K562 (cell line): ENCODE data around the gene EXOC7. TPM values are rescaled to one million over a fixed set of nuclear protein-coding genes. Genes with fewer than 3 reads are reported as not detected.
A peak's percentile ranks its signal among the peaks of the same experiment; 100 is the strongest.

Experiments
- ATAC-seq: fragments of 200-7000 bp; cut with Tn5 transposase; 3 replicates; pipeline ENCODE4 v1.9.1; 2020; ENCODE audit warnings: moderate library complexity
- BruUV-seq: library from RNA; stranded (reverse); fragments of 400-500 nt; replicated peaks from 2 replicates; lab custom pipeline; 2021; lab: Mats Ljungman, UMichigan
- CTCF ChIA-PET: fragments of 300-600 bp; formaldehyde crosslinking; extraction: SDS; loops from one replicate; lab custom pipeline; 2021; ENCODE audit warnings: low intra/inter-chr PET ratio; lab: Yijun Ruan, JAX
- POLR2A ChIA-PET: fragments of 300-600, 350-650 bp; sonication (Branson Sonifier 250); formaldehyde crosslinking; extraction: SDS; loops from one replicate; lab custom pipeline; 2021; ENCODE audit warnings: antibody characterized with exemption, inconsistent platforms; lab: Yijun Ruan, JAX
- DNase-seq, 4 experiments: peaks; one replicate each; pipeline versions ENCODE4 v3.0.0 to v3.0.0-alpha.2; 2011 to 2018; ENCODE audit warnings: low spot score in 3 of 4, mixed read lengths in 3 of 4; ENCODE audit errors: extremely low read depth in 1 of 4
- FAIRE-seq: peaks from 2 replicates; lab custom pipeline; 2011; peaks lifted over from hg19 to GRCh38; lab: Jason Lieb, UNC
- H2AFZ ChIP-seq: 2 replicates; pipeline ENCODE4 v1.6.0; 2011; ENCODE audit warnings: low read depth, low read length, control low read depth, inconsistent platforms
- H3K27ac ChIP-seq: fragments of 200-600 bp; 3 replicates; pipeline ENCODE4 v1.8.0; 2011; ENCODE audit warnings: low read depth, mild to moderate bottlenecking, control low read depth, inconsistent platforms, low read length, moderate library complexity, mixed read lengths; ENCODE audit errors: extremely low read depth
- H3K27me3 ChIP-seq, 2 experiments: fragments of 300-600 bp in 1 of 2; 2 replicates in 1 of 2; 3 replicates in 1 of 2; pipeline versions ENCODE4 v1.6.0 to v1.8.0; 2011; ENCODE audit warnings: inconsistent platforms in 2 of 2, low read length in 2 of 2, mild to moderate bottlenecking in 1 of 2, mixed read lengths in 1 of 2, moderate library complexity in 1 of 2; ENCODE audit not compliant: control insufficient read depth in 2 of 2, insufficient read depth in 2 of 2
- H3K36me3 ChIP-seq: fragments of 300-600 bp; 3 replicates; pipeline ENCODE4 v1.8.0; 2011; ENCODE audit warnings: mild to moderate bottlenecking, low read length, inconsistent platforms; ENCODE audit not compliant: control insufficient read depth, insufficient read depth
- H3K4me1 ChIP-seq, 2 experiments: fragments of 200-600 bp in 1 of 2; replicated peaks in 1 of 2; 2 replicates in 1 of 2; 3 replicates in 1 of 2; pipeline versions ENCODE4 v1.5.1 to v1.8.0; 2011; ENCODE audit warnings: inconsistent platforms in 2 of 2, low read length in 2 of 2, mild to moderate bottlenecking in 1 of 2, mixed read lengths in 1 of 2, moderate library complexity in 1 of 2; ENCODE audit not compliant: control insufficient read depth in 2 of 2, insufficient read depth in 2 of 2
- H3K4me2 ChIP-seq: 2 replicates; pipeline ENCODE4 v1.6.1; 2011; ENCODE audit warnings: low read length, control low read depth, inconsistent platforms, mixed read lengths; ENCODE audit not compliant: insufficient read depth
- H3K4me3 ChIP-seq: fragments of 200-600 bp; sonication (generic), shearing (Covaris generic); 2 replicates; pipeline ENCODE4 v1.5.1; 2016; ENCODE audit warnings: control low read depth, inconsistent platforms
- H3K79me2 ChIP-seq: fragments of 200-600 bp; 3 replicates; pipeline ENCODE4 v1.8.0; 2011; ENCODE audit warnings: low read length, inconsistent platforms; ENCODE audit not compliant: control insufficient read depth, insufficient read depth
- H3K9ac ChIP-seq, 2 experiments: 2 replicates each; pipeline versions ENCODE4 v1.6.0 to v1.6.1; 2011; ENCODE audit warnings: low read depth in 2 of 2, low read length in 2 of 2, control low read depth in 1 of 2, inconsistent platforms in 1 of 2, mild to moderate bottlenecking in 1 of 2, mixed read lengths in 1 of 2; ENCODE audit not compliant: insufficient read depth in 1 of 2
- H3K9me1 ChIP-seq: one replicate; pipeline ENCODE4 v1.6.0; 2011; ENCODE audit warnings: inconsistent platforms, mild to moderate bottlenecking, low read length, moderate library complexity; ENCODE audit not compliant: control insufficient read depth, insufficient read depth
- H3K9me3 ChIP-seq: replicated peaks from 2 replicates; pipeline ENCODE4 v1.5.1; 2011; ENCODE audit warnings: low read depth, low read length, inconsistent platforms; ENCODE audit not compliant: control insufficient read depth, insufficient read depth
- H4K20me1 ChIP-seq: replicated peaks from 2 replicates; pipeline ENCODE4 v1.6.1; 2011; ENCODE audit warnings: low read length, inconsistent platforms, mixed read lengths; ENCODE audit not compliant: control insufficient read depth, insufficient read depth
- TCF3 ChIP-seq: sonication (generic); formaldehyde crosslinking; IDR thresholded peaks from 2 replicates; pipeline ENCODE4 v1.4.0; 2020; ENCODE audit warnings: mild to moderate bottlenecking, missing genetic modification reagents
- ZBTB43 ChIP-seq: sonication (generic); formaldehyde crosslinking; IDR thresholded peaks from 2 replicates; pipeline ENCODE4 v1.8.0; 2023; ENCODE audit warnings: mild to moderate bottlenecking, missing genetic modification reagents
- ZFX ChIP-seq: sonication (generic); formaldehyde crosslinking; IDR thresholded peaks from 2 replicates; pipeline ENCODE4 v1.8.0; 2022; ENCODE audit warnings: mild to moderate bottlenecking, missing genetic modification reagents, moderate library complexity
- WGBS: fragments of 100-300 bp; shearing (Covaris generic); methylation state at CpG from one replicate; pipeline ENCODE4 v1.1.6; 2016; ENCODE audit warnings: low coverage, mixed read lengths; ENCODE audit not compliant: insufficient coverage; ENCODE audit errors: missing lambda C conversion rate; 5-methylcytosine and 5-hydroxymethylcytosine counted together
- in situ Hi-C: fragments of 300-500 bp; cut with MboI; formaldehyde crosslinking; loops from 4 replicates; pipeline ENCODE4 v1.15.0; 2018; ENCODE audit warnings: inconsistent platforms, mixed read lengths
- intact Hi-C: fragments of 100-400 bp; cut with micrococcal nuclease; formaldehyde crosslinking; loops from 2 replicates; pipeline ENCODE4 v1.14.2; 2022
- polyA plus RNA-seq, 8 experiments: library from polyadenylated mRNA; depleted of rRNA in 4 of 8; stranded (reverse) in 5 of 8; unstranded in 3 of 8; fragments of >200 nt; fragmentation: Nextera tagmentation in 2 of 8; fragmentation: Illumina TruSeq in 1 of 8; extraction: Ambion mirVana in 2 of 8; extraction: Trizol in 1 of 8; gene quantifications; 2 replicates each; pipeline versions ENCODE4 v1.2.1 to v1.2.3, GENCODE V29; 2011 to 2014; ENCODE audit warnings: inconsistent platforms in 1 of 8, missing spikeins in 1 of 8
- total RNA-seq, 7 experiments: library from RNA; depleted of rRNA in 6 of 7; stranded (reverse); fragments of >200 nt in 6 of 7; fragmentation: Illumina TruSeq in 2 of 7; extraction: Trizol in 2 of 7; gene quantifications; 2 replicates each; pipeline versions ENCODE4 v1.2.1 to v1.2.3, GENCODE V29; 2011 to 2021; ENCODE audit warnings: low replicate concordance in 1 of 7

Gene EXOC7
- total and polyA plus RNA-seq, 9 of the 15 experiments (the other 6 are each of a cell fraction or from before 2014, with no cell fraction given) = 18.6 to 57.0 (median 35.0) TPM

- WGBS = 48% methylated on average over 10 of the region's 10 CpGs
- peaks cover 5 to 42% of the 10 kb centered on the region in 2 experiments; a peak in 3 of 5 replicates for H3K4me1 ChIP-seq
- H4K20me1 ChIP-seq = peaks cover 14% of the 10 kb centered on the region
These were observed 38.5 kb upstream of the EXOC7 start for GRCh38 chr17:76142039-76142584.

More at GRCh38 chr17:76142039-76142584, 38.5 kb upstream of the EXOC7 start:
- Histone ChIP-seq H3K4me3 (no peak overlapping the region), H3K9me1 (no peaks in the 10 kb centered on the region), H3K27me3 (peaks cover 28 to 40% of the 10 kb centered on the region in 2 experiments; a peak in 4 of 5 replicates), H3K27ac (no peak overlapping the region), H3K79me2 (no peaks in the 10 kb centered on the region), H3K9me3 (no peaks in the 10 kb centered on the region), H3K4me2 (no peak overlapping the region), H3K9ac (no peak overlapping the region; a peak in 1 of 4 replicates), H2AFZ (no peak overlapping the region), H3K36me3 (peaks cover 17% of the 10 kb centered on the region; the same call in 1 of the 3 replicates)
- ATAC-seq = no peak
- intact Hi-C loops (no loop called here), in situ Hi-C loops (no loop called here)
- no peak for DNase-seq
- ChIA-PET POLR2A (interaction anchor here (0.6 to 4.3 kb wide), 5 partner anchors 8 to 129 kb away, joined by 3 to 28 read pairs (median 5); no protein-coding TSS in a partner anchor), CTCF (no interaction called here)
- TF ChIP-seq ZBTB43 (CRISPR knock-in tag) (no peak), TCF3 (CRISPR knock-in tag) (no peak), ZFX (0 out of 2 replicates have a peak, but pooled peaks have one; percentile 7)
- no TSS peak for BruUV-seq
- no peak for FAIRE-seq
